HG03039 (cell line): ENCODE data around the gene SDR9C7.
"Not testable (repeated sequence)": the region's sequence is repeated elsewhere in the genome, so short reads cannot be mapped to it uniquely, and the experiment has no call there.

Experiments used
- ATAC-seq: cut with Tn5 transposase; IDR thresholded peaks from one replicate; pipeline ENCODE4 v1.9.1; 2021; ENCODE audit warnings: mild to moderate bottlenecking, moderate library complexity; ENCODE audit not compliant: unreplicated experiment

SDR9C7 gene

GRCh38 chr12:56918139-56918538 is 16.1 kb downstream of the SDR9C7 start:
- ATAC-seq = not testable (repeated sequence)

GRCh38 chr12:56916996-56917333 is 17.2 kb downstream of the SDR9C7 start:
- no peak for ATAC-seq

GRCh38 chr12:56916296-56916995 is 17.8 kb downstream of the SDR9C7 start:
- no peak for ATAC-seq

GRCh38 chr12:56914724-56915123 is 19.5 kb downstream of the SDR9C7 start:
- no peak for ATAC-seq

- no peak for ATAC-seq
Observed at GRCh38 chr12:56914256-56914655, 20.0 kb downstream of the SDR9C7 start.

GRCh38 chr12:56909403-56909802 is 24.8 kb downstream of the SDR9C7 start:
- ATAC-seq = not testable (repeated sequence)

GRCh38 chr12:56908136-56908535 is 26.1 kb downstream of the SDR9C7 start:
- ATAC-seq = no peak

GRCh38 chr12:56905852-56906251 is 28.4 kb downstream of the SDR9C7 start:
- ATAC-seq = no peak

- ATAC-seq = no peak
Observed at GRCh38 chr12:56903374-56903773, 30.8 kb downstream of the SDR9C7 start.

GRCh38 chr12:56901313-56901712 is 32.9 kb downstream of the SDR9C7 start:
- not testable (repeated sequence) for ATAC-seq

- ATAC-seq = no peak
Observed at GRCh38 chr12:56900583-56900982, 33.6 kb downstream of the SDR9C7 start.

- ATAC-seq = no peak
Observed at GRCh38 chr12:56898938-56899337, 35.3 kb downstream of the SDR9C7 start.

- ATAC-seq = no peak
Observed at GRCh38 chr12:56897844-56898361, 36.3 kb downstream of the SDR9C7 start.

GRCh38 chr12:56896082-56896481 is 38.1 kb downstream of the SDR9C7 start:
- no peak for ATAC-seq

- no peak for ATAC-seq
Observed at GRCh38 chr12:56894698-56895368, 39.4 kb downstream of the SDR9C7 start.

GRCh38 chr12:56891885-56892284 is 42.3 kb downstream of the SDR9C7 start:
- not testable (repeated sequence) for ATAC-seq

GRCh38 chr12:56886319-56886718 is 47.9 kb downstream of the SDR9C7 start:
- no peak for ATAC-seq

GRCh38 chr12:56885316-56885715 is 48.9 kb downstream of the SDR9C7 start:
- ATAC-seq = no peak

- ATAC-seq = no peak
Observed at GRCh38 chr12:56884421-56884820, 49.8 kb downstream of the SDR9C7 start.

GRCh38 chr12:56882407-56882806 is 51.8 kb downstream of the SDR9C7 start:
- ATAC-seq = not testable (repeated sequence)

GRCh38 chr12:56880125-56880992 is 53.8 kb downstream of the SDR9C7 start:
- no peak for ATAC-seq
